DND-41 (cell line): ENCODE measurements around the gene CD58.

ENCODE experiments used
- EZH2 ChIP-seq: IDR thresholded peaks from 3 replicates; pipeline ENCODE4 v1.6.1; 2012; ENCODE audit warnings: borderline replicate concordance, low read depth, mild to moderate bottlenecking, moderate library complexity, low read length, inconsistent platforms; ENCODE audit not compliant: severe bottlenecking
- TF ChIP-seq, protein P1 (sequence below): IDR thresholded peaks from 2 replicates; pipeline ENCODE4 v1.5.1; 2012; ENCODE audit warnings: borderline replicate concordance, low read length, moderate library complexity, mild to moderate bottlenecking; ENCODE audit not compliant: poor library complexity, severe bottlenecking; ENCODE audit errors: extremely low read depth

GRCh38 chr1:116544588-116545358 is 26.1 kb downstream of the CD58 start:
- TF ChIP-seq, protein P1, sequence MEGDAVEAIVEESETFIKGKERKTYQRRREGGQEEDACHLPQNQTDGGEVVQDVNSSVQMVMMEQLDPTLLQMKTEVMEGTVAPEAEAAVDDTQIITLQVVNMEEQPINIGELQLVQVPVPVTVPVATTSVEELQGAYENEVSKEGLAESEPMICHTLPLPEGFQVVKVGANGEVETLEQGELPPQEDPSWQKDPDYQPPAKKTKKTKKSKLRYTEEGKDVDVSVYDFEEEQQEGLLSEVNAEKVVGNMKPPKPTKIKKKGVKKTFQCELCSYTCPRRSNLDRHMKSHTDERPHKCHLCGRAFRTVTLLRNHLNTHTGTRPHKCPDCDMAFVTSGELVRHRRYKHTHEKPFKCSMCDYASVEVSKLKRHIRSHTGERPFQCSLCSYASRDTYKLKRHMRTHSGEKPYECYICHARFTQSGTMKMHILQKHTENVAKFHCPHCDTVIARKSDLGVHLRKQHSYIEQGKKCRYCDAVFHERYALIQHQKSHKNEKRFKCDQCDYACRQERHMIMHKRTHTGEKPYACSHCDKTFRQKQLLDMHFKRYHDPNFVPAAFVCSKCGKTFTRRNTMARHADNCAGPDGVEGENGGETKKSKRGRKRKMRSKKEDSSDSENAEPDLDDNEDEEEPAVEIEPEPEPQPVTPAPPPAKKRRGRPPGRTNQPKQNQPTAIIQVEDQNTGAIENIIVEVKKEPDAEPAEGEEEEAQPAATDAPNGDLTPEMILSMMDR = no peak
- no peak for TF ChIP-seq EZH2
